Rectal smooth muscle tissue (tissue), 1 donor: ENCODE data around the gene REG3A.

Experiments
- H3K27ac ChIP-seq: one replicate; pipeline ENCODE4 v1.7.0; 2013; ENCODE audit warnings: low read depth, low read length, inconsistent platforms
- H3K27me3 ChIP-seq: one replicate; pipeline ENCODE4 v1.7.0; 2013; ENCODE audit warnings: low read length; ENCODE audit not compliant: control insufficient read depth, insufficient read depth
- H3K36me3 ChIP-seq: one replicate; pipeline ENCODE4 v1.7.0; 2013; ENCODE audit warnings: low read length; ENCODE audit not compliant: control insufficient read depth, insufficient read depth
- H3K4me1 ChIP-seq: one replicate; pipeline ENCODE4 v1.7.0; 2013; ENCODE audit warnings: low read length; ENCODE audit not compliant: control insufficient read depth, insufficient read depth
- H3K4me3 ChIP-seq: one replicate; pipeline ENCODE4 v1.7.0; 2013; ENCODE audit warnings: low read length
- H3K9ac ChIP-seq: one replicate; pipeline ENCODE4 v1.7.0; 2013; ENCODE audit warnings: low read length

The REG3A gene

DNA sequence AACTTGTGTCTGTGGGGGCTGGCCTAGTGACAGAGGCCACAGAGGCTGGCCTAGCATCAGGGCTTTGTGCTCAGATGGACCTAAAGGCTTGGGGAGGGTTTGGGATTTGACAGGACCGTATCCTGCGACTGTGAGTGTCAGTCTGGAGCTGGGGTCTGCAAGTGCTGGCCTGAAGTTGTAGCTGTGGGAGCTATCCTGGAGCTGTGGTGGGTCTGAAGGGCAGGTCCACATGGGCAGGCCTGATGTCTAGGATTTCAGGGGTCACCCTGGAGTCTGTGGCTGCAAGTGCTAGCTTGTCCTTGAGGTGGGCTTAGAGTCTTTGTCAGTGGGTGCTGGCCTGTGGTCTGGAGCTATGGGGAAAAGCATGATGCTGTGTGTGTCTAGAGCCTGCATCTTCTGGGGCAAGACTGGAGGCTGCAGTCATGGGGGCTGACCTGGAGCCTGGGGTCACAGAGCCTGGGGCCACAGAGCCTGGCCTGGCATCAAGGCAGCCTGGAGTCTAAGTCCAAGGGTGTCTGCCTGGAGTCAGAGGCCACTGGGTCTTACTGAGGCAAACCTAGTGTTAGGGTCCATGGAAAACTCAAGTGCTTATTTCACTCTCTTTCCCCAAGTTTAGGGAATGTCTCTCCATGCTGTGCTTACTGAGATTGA, 3.6 kb downstream of the REG3A start:
- H3K4me3 ChIP-seq: no peak overlapping the region
- no peak overlapping the region for H3K9ac ChIP-seq
- no peaks in the 10 kb centered on the region for H3K36me3 ChIP-seq
- H3K4me1 ChIP-seq: no peaks in the 10 kb centered on the region
- H3K27ac ChIP-seq: no peak overlapping the region
- H3K27me3 ChIP-seq: no peaks in the 10 kb centered on the region

GRCh38 chr2:79139423-79139822, 20.1 kb downstream of the REG3A start:
- no peaks in the 10 kb centered on the region for H3K4me1 ChIP-seq
- no peak overlapping the region for H3K9ac ChIP-seq
- no peaks in the 10 kb centered on the region for H3K27me3 ChIP-seq
- H3K36me3 ChIP-seq: no peaks in the 10 kb centered on the region
- H3K27ac ChIP-seq: no peak overlapping the region
- H3K4me3 ChIP-seq: no peak overlapping the region

DNA sequence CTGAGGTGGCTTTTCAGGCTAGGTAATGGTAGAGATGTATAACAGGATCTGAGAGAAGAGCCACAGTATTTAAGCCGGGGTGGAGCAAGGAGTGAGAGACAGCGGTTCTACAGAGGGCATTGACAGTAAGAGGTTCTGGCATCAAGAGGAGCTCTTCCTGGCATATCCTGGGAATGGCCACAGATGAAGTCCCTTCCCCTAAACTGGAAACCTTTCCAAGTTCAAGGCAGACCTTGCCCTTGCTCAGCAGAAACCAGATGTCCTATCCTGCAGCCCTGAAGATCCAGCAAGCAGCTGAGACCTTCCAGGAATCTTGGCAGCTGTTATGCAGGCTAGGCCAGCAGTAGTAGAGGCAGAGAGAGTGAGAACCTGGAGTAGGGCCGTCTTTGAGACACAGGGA, 21.2 kb downstream of the REG3A start:
- Histone ChIP-seq H3K4me3 (no peak overlapping the region), H3K36me3 (no peaks in the 10 kb centered on the region), H3K27me3 (no peaks in the 10 kb centered on the region), H3K27ac (no peak overlapping the region), H3K4me1 (no peaks in the 10 kb centered on the region), H3K9ac (no peak overlapping the region)

DNA sequence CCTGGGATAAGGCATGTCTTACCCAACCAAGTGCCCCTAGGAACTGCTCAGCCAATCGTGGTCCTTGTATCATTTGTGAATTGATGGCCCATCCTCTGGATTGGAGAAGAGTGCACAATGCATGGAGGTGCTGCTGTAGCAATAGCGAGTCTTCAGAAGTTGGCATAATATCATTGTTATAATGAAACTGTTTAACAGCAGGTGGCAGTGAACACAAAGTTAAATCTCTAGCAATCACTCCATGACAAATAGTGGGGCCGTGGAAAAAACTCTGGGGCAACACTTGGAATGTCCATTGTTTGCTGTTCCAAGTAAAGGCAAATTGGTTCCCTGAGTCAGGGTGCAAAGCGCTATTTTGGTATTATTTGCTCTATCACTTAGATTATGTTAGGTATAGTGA, 27.9 kb downstream of the REG3A start:
- Histone ChIP-seq H3K4me1 (no peaks in the 10 kb centered on the region), H3K9ac (no peak overlapping the region), H3K4me3 (no peak overlapping the region), H3K27me3 (no peaks in the 10 kb centered on the region), H3K27ac (no peak overlapping the region), H3K36me3 (no peaks in the 10 kb centered on the region)

DNA sequence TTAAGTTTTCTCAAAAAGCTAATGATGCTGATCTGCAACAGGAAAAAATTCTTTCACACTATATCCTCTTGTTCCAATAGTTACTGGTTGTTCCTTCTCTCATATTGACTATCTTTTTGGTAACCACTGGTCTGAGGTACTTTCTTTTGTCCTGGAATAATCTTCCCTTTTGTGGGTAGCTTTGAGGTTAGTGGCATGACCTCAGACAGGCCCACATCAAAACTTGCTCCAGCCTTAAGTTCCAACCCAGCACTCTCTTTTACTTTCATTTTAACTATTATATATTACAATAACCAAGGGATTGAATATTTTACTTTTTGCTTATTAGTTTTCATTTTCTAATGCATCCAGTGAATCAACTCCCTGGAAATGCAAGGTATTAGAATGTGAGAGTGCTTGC, 29.7 kb downstream of the REG3A start:
- no peaks in the 10 kb centered on the region for H3K36me3 ChIP-seq
- no peak overlapping the region for H3K4me3 ChIP-seq
- H3K27ac ChIP-seq: no peak overlapping the region
- H3K27me3 ChIP-seq: no peaks in the 10 kb centered on the region
- no peaks in the 10 kb centered on the region for H3K4me1 ChIP-seq
- no peak overlapping the region for H3K9ac ChIP-seq

GRCh38 chr2:79129260-79129659, 30.3 kb downstream of the REG3A start:
- Histone ChIP-seq H3K36me3 (no peaks in the 10 kb centered on the region), H3K4me3 (no peak overlapping the region), H3K27me3 (no peaks in the 10 kb centered on the region), H3K9ac (no peak overlapping the region), H3K4me1 (no peaks in the 10 kb centered on the region), H3K27ac (no peak overlapping the region)

- no peak overlapping the region for H3K9ac ChIP-seq
- H3K36me3 ChIP-seq: no peaks in the 10 kb centered on the region
- H3K27me3 ChIP-seq: no peaks in the 10 kb centered on the region
- no peak overlapping the region for H3K4me3 ChIP-seq
- no peak overlapping the region for H3K27ac ChIP-seq
- no peaks in the 10 kb centered on the region for H3K4me1 ChIP-seq
Measured at GRCh38 chr2:79128406-79128805, 31.1 kb downstream of the REG3A start.

- H3K27me3 ChIP-seq: no peaks in the 10 kb centered on the region
- no peaks in the 10 kb centered on the region for H3K36me3 ChIP-seq
- no peaks in the 10 kb centered on the region for H3K4me1 ChIP-seq
- no peak overlapping the region for H3K9ac ChIP-seq
- no peak overlapping the region for H3K4me3 ChIP-seq
- H3K27ac ChIP-seq: no peak overlapping the region
Measured at GRCh38 chr2:79125721-79125985, 33.9 kb downstream of the REG3A start.

GRCh38 chr2:79124907-79125720, 34.4 kb downstream of the REG3A start:
- Histone ChIP-seq H3K4me3 (no peak overlapping the region), H3K9ac (no peak overlapping the region), H3K27ac (no peak overlapping the region), H3K27me3 (no peaks in the 10 kb centered on the region), H3K4me1 (no peaks in the 10 kb centered on the region), H3K36me3 (no peaks in the 10 kb centered on the region)

DNA sequence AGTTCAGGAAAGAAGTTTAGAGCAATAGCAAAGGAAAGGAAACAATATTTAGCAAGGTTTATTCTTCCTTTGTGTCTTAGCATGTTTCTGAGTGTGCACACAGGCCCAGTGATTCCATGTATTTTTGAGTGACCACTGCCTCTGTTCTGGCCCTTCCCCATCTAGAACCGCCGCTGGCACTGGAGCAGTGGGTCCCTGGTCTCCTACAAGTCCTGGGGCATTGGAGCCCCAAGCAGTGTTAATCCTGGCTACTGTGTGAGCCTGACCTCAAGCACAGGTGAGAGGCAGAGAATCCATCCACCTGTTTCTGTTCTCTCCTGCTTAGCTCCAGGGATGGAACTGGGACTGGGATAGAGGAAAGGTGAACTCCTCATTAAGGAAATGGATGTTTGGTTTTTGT, 36.9 kb downstream of the REG3A start:
- Histone ChIP-seq H3K9ac (no peak overlapping the region), H3K27me3 (no peaks in the 10 kb centered on the region), H3K4me3 (no peak overlapping the region), H3K36me3 (no peaks in the 10 kb centered on the region), H3K4me1 (no peaks in the 10 kb centered on the region), H3K27ac (no peak overlapping the region)

DNA sequence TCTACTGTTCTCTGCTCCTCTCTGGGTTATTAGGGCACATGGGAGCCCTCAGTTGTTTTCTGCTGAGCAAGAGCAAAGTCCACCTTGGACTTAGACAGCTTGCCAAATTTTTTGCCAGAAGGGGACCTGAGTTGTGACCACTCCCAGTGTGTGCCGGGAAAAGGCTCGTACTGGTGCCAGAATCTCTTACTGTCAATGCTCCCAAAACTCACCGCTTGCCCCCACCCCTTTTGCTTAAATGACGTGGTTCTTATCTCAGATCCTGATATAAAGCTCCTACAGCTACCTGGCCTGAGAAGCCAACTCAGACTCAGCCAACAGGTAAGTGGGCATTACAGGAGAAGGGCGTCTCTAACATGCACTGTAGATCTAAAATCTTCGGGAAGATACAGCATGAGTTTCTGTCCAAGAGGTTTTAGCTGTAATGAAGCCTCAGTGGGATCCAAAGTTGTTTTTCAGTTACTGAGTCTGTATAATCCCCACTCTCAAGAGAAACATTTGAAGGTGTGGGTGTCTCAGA, 39.3 kb downstream of the REG3A start, which contains the start of gene REG1A:
REG1A (plus strand) TSS at position 295 of the 520 bp plus-strand sequence. CDS start 374 bp downstream, outside the sequence.
- H3K4me3 ChIP-seq: no peak within 1 kb of the TSS
- H3K9ac ChIP-seq: no peak within 1 kb of the TSS
- no peaks in the 10 kb centered on the region for H3K27me3 ChIP-seq
- H3K36me3 ChIP-seq: no peaks in the 10 kb centered on the region
- no peaks in the 10 kb centered on the region for H3K4me1 ChIP-seq
- no peak within 1 kb of the TSS for H3K27ac ChIP-seq

- H3K27ac ChIP-seq: no peak overlapping the region
- H3K9ac ChIP-seq: no peak overlapping the region
- H3K27me3 ChIP-seq: no peaks in the 10 kb centered on the region
- no peak overlapping the region for H3K4me3 ChIP-seq
- H3K36me3 ChIP-seq: no peaks in the 10 kb centered on the region
- H3K4me1 ChIP-seq: no peaks in the 10 kb centered on the region
Measured at GRCh38 chr2:79116997-79117928, 42.3 kb downstream of the REG3A start.
